ENCODE results near the gene CNIH3.

CNIH3 gene

GRCh38 chr1:224789311-224789710, 173.2 kb downstream of the CNIH3 start:
- TF ChIP-seq CTCF (IDR thresholded peaks at IDR 0.05) = no peak
- no peaks in the 10 kb centered on the region for H3K9me3 ChIP-seq

More at GRCh38 chr1:224789311-224789710, 173.2 kb downstream of the CNIH3 start:
- H3K36me3 ChIP-seq = no peaks in the 10 kb centered on the region
- no peaks in the 10 kb centered on the region for H3K27me3 ChIP-seq
- H3K27ac ChIP-seq = no peak overlapping the region
- no peak overlapping the region for H3K4me3 ChIP-seq (ENCODE audit: low read depth in 1 of 2, low read length in 1 of 2)
- no peaks in the 10 kb centered on the region for H3K4me1 ChIP-seq (ENCODE audit: control insufficient read depth in 1 of 2, insufficient read depth in 1 of 2, low read depth in 1 of 2, low read length in 1 of 2)

All from neutrophil (primary cell).